ENCODE measurements around the gene CDK8. TPM values are rescaled to one million over a fixed set of nuclear protein-coding genes. Genes with fewer than 3 reads are reported as not detected.

CDK8 gene
- total and polyA plus RNA-seq, 9 of the 15 experiments (the other 6 are each of a cell fraction or from before 2014, with no cell fraction given): 11.3 to 33.7 (median 20.3) TPM

DNA sequence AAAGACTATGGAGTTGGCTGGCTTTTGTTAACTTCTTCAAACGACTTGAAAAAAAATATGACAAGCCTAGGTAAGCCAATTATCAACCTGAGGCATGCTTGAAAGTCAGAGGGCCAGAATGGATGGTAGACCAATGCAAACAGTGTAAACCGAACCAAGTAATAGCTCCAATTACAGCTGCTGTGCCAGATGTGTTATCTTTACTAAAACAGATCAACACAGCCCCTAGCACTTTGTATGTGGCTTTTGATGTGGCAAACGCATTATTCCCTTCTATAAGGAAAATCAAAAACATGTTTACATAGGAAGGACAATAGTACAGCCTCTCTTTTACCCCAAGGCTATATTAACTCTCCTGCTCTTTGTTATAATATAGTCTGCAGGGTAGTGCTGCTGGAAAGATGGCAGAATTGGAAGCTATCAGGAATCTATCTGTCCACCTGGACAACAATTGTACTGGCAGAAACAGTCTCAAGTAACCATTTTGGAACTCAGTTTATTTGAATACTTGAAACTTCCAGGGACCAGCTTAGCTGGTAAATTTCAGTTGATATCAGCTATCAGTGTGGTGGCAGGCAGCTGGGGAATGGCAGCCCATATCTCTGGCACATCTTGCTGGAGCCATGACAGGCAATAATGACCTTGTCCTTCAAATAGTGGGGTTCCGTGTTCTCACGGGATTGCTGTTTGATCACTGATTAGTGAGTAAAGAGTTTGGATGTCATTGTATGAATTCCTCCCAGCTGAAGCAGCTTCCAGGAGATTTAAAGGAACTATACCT, 159.2 kb downstream of the CDK8 start:
- TF ChIP-seq TRIM24 (IDR thresholded peaks at IDR 0.05) (no peak), TEAD2 (tag; IDR thresholded peaks at IDR 0.05) (no peak), RBM15 (IDR thresholded peaks at IDR 0.05; ENCODE audit: insufficient read depth, low read length) (no peak), CBX5 (IDR thresholded peaks at IDR 0.05; ENCODE audit: borderline replicate concordance, low read depth) (no peak), ELF4 (CRISPR knock-in tag; IDR thresholded peaks at IDR 0.05) (no peak)
- TF ChIP-seq, protein P1, sequence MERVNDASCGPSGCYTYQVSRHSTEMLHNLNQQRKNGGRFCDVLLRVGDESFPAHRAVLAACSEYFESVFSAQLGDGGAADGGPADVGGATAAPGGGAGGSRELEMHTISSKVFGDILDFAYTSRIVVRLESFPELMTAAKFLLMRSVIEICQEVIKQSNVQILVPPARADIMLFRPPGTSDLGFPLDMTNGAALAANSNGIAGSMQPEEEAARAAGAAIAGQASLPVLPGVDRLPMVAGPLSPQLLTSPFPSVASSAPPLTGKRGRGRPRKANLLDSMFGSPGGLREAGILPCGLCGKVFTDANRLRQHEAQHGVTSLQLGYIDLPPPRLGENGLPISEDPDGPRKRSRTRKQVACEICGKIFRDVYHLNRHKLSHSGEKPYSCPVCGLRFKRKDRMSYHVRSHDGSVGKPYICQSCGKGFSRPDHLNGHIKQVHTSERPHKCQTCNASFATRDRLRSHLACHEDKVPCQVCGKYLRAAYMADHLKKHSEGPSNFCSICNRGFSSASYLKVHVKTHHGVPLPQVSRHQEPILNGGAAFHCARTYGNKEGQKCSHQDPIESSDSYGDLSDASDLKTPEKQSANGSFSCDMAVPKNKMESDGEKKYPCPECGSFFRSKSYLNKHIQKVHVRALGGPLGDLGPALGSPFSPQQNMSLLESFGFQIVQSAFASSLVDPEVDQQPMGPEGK (CRISPR knock-in tag; IDR thresholded peaks at IDR 0.05; ENCODE audit: borderline replicate concordance): no peak
- ATAC-seq (no peak), DNase-seq (ENCODE audit: extremely low read depth in 1 of 4, low spot score in 3 of 4) (no peak), FAIRE-seq (no peak)
- H3K27me3 ChIP-seq (ENCODE audit: control insufficient read depth in 2 of 2, insufficient read depth in 2 of 2, low read length in 2 of 2): no peaks in the 10 kb centered on the region
- ChIA-PET CTCF (ENCODE audit: low intra/inter-chr PET ratio) (no interaction called here), POLR2A (no interaction called here)
- intact Hi-C loops (cut with micrococcal nuclease) (no loop called here), in situ Hi-C loops (cut with MboI) (no loop called here)
- 0 out of 2 replicates have a peak overlapping the region, but pooled peaks have one; percentile 24 for H2AFZ ChIP-seq (ENCODE audit: low read depth, low read length)
- H3K4me1 ChIP-seq (replicated peaks in 1 of 2; ENCODE audit: control insufficient read depth in 2 of 2, insufficient read depth in 2 of 2, low read length in 2 of 2): peaks cover 0 to 8% of the 10 kb centered on the region in 2 experiments; a peak in 3 of 5 replicates
- no peak overlapping the region for H3K9ac ChIP-seq (ENCODE audit: insufficient read depth in 1 of 2, low read depth in 2 of 2, low read length in 2 of 2)
- no peaks in the 10 kb centered on the region for H3K36me3 ChIP-seq (ENCODE audit: control insufficient read depth, insufficient read depth, low read length)
- no peaks in the 10 kb centered on the region for H4K20me1 ChIP-seq (replicated peaks; ENCODE audit: control insufficient read depth, insufficient read depth, low read length)
- no peaks in the 10 kb centered on the region for H3K79me2 ChIP-seq (ENCODE audit: control insufficient read depth, insufficient read depth, low read length)
- H3K4me2 ChIP-seq (ENCODE audit: insufficient read depth, low read length): no peak overlapping the region
- no peaks in the 10 kb centered on the region for H3K9me1 ChIP-seq (ENCODE audit: control insufficient read depth, insufficient read depth, low read length)
- H3K9me3 ChIP-seq (replicated peaks; ENCODE audit: control insufficient read depth, insufficient read depth, low read depth, low read length): no peaks in the 10 kb centered on the region
- 4% methylated on average over 5 of the region's 5 CpGs for WGBS (ENCODE audit: insufficient coverage, low coverage, missing lambda C conversion rate)
- no peak overlapping the region for H3K27ac ChIP-seq (ENCODE audit: extremely low read depth, low read depth, low read length)
- no peak overlapping the region for H3K4me3 ChIP-seq
- no TSS peak for BruUV-seq (replicated peaks)

All from K562 (cell line).